ENCODE measurements around the gene FBXO41. TPM values are rescaled to one million over a fixed set of nuclear protein-coding genes. Genes with fewer than 3 reads are reported as not detected.

The FBXO41 gene
- polyA plus RNA-seq, 1 donor from 2014 or later: 6.0 TPM

GRCh38 chr2:73214120-73215035 is 69.9 kb downstream of the FBXO41 start, which contains the start of gene SMYD5:
Gene SMYD5, plus strand, starts transcription at chr2:73214245. Its CDS starts 22 bp downstream, at chr2:73214267.
- no peak for TF ChIP-seq RAD21 (conservative IDR thresholded peaks at IDR 0.05)
- no peak for TF ChIP-seq EP300 (conservative IDR thresholded peaks at IDR 0.05; ENCODE audit: poor library complexity, severe bottlenecking)
- TF ChIP-seq MXI1 (conservative IDR thresholded peaks at IDR 0.05; ENCODE audit: poor library complexity, severe bottlenecking): peak; percentile 100
- no peak for TF ChIP-seq EZH2 (IDR thresholded peaks at IDR 0.05; ENCODE audit: borderline replicate concordance, insufficient read depth, low read length, poor library complexity, severe bottlenecking)
- TF ChIP-seq SMC3 (conservative IDR thresholded peaks at IDR 0.05; ENCODE audit: poor library complexity): no peak
- TF ChIP-seq REST (IDR thresholded peaks at IDR 0.05; ENCODE audit: borderline replicate concordance): no peak
- TF ChIP-seq CTCF (IDR thresholded peaks at IDR 0.05; ENCODE audit: poor library complexity, severe bottlenecking): peak; percentile 11
- peak; percentile 76 for TF ChIP-seq POLR2AphosphoS5 (IDR thresholded peaks at IDR 0.05)
- peak within 1 kb of the TSS; percentile 97 for H3K4me3 ChIP-seq (ENCODE audit: low read length)
- no peaks in the 10 kb centered on the region for H3K27me3 ChIP-seq (ENCODE audit: insufficient read depth, low read depth, low read length)
- peak within 1 kb of the TSS; percentile 82 for H2AFZ ChIP-seq (ENCODE audit: low read depth, low read length)
- H4K20me1 ChIP-seq (ENCODE audit: insufficient read depth): no peaks in the 10 kb centered on the region
- H3K36me3 ChIP-seq (ENCODE audit: insufficient read depth, low read length): no peaks in the 10 kb centered on the region
- peak within 1 kb of the TSS; percentile 98 for H3K4me2 ChIP-seq (ENCODE audit: low read length)
- H3K79me2 ChIP-seq (replicated peaks; ENCODE audit: insufficient read depth, low read length): no peaks in the 10 kb centered on the region
- H3K27ac ChIP-seq (ENCODE audit: low read length): peak within 1 kb of the TSS; percentile 12
- peak within 1 kb of the TSS; percentile 72 for H3K9ac ChIP-seq (ENCODE audit: low read length)
- H3K9me2 ChIP-seq (ENCODE audit: insufficient read depth, low read length): no peaks in the 10 kb centered on the region
- H3K9me3 ChIP-seq (ENCODE audit: low read length): no peaks in the 10 kb centered on the region
- no peaks in the 10 kb centered on the region for H3F3A ChIP-seq (ENCODE audit: insufficient read depth, low read length, poor library complexity, severe bottlenecking)

- no peaks in the 10 kb centered on the region for H3K9me2 ChIP-seq (ENCODE audit: insufficient read depth, low read length)
- no peak overlapping the region for H3K4me2 ChIP-seq (ENCODE audit: low read length)
- H2AFZ ChIP-seq (ENCODE audit: low read depth, low read length): no peak overlapping the region
- no peaks in the 10 kb centered on the region for H4K20me1 ChIP-seq (ENCODE audit: insufficient read depth)
- H3K4me3 ChIP-seq (ENCODE audit: low read length): no peak overlapping the region
- H3K9me3 ChIP-seq (ENCODE audit: low read length): no peaks in the 10 kb centered on the region
- no peaks in the 10 kb centered on the region for H3K27me3 ChIP-seq (ENCODE audit: insufficient read depth, low read depth, low read length)
- H3F3A ChIP-seq (ENCODE audit: insufficient read depth, low read length, poor library complexity, severe bottlenecking): no peaks in the 10 kb centered on the region
- TF ChIP-seq SMC3 (conservative IDR thresholded peaks at IDR 0.05; ENCODE audit: poor library complexity) (peak; percentile 72), RAD21 (conservative IDR thresholded peaks at IDR 0.05) (peak; percentile 68), CTCF (IDR thresholded peaks at IDR 0.05; ENCODE audit: poor library complexity, severe bottlenecking) (peak; percentile 81), TAF1 (IDR thresholded peaks at IDR 0.05; ENCODE audit: low read depth) (no peak)
- H3K79me2 ChIP-seq (replicated peaks; ENCODE audit: insufficient read depth, low read length): no peaks in the 10 kb centered on the region
- no peaks in the 10 kb centered on the region for H3K36me3 ChIP-seq (ENCODE audit: insufficient read depth, low read length)
- H3K27ac ChIP-seq (ENCODE audit: low read length): no peak overlapping the region
- no peak overlapping the region for H3K9ac ChIP-seq (ENCODE audit: low read length)
These were observed 71.7 kb downstream of the FBXO41 start for GRCh38 chr2:73212448-73213176.

All from neural cell (in vitro differentiated cells).